Activated T-cell treated with anti-CD3 and anti-CD28 coated beads, Interleukin-2, amount 50 U/mL, for 24 hours (primary cell): Measurements from ENCODE around the gene POLA2.

ENCODE experiments used
- DNase-seq: peaks from one replicate; pipeline ENCODE4 v3.0.0-alpha.2; 2020
- H3K27ac Mint-ChIP-seq: 2 replicates; pipeline ENCODE4 v1.8.0; 2020; ENCODE audit warnings: mild to moderate bottlenecking, mixed read lengths
- H3K27me3 Mint-ChIP-seq: 2 replicates; pipeline ENCODE4 v1.8.0; 2020; ENCODE audit warnings: mixed read lengths
- H3K36me3 Mint-ChIP-seq: 2 replicates; pipeline ENCODE4 v1.8.0; 2020; ENCODE audit warnings: low read depth, mixed read lengths
- H3K4me1 Mint-ChIP-seq: 2 replicates; pipeline ENCODE4 v1.8.0; 2020; ENCODE audit warnings: low read depth, mixed read lengths
- H3K4me3 Mint-ChIP-seq: 2 replicates; pipeline ENCODE4 v1.8.0; 2020; ENCODE audit warnings: mild to moderate bottlenecking, moderate library complexity, mixed read lengths
- H3K9me3 Mint-ChIP-seq: 2 replicates; pipeline ENCODE4 v1.8.0; 2020; ENCODE audit warnings: mixed read lengths

Gene POLA2

DNA sequence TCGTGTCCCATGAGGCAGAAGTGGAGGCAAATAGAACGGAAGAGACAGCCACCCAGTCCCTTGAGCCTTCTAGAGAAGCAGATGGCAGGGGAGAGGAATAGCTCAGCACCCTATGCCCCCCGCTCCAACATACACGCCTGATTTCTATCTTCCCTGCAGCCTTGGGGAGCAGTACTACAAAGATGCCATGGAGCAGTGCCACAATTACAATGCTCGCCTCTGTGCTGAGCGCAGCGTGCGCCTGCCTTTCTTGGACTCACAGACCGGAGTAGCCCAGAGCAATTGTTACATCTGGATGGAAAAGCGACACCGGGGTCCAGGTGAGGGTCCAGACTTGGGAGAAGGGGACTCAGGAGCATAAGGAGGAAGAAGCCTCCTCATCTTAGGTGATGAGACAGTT lies 78.5 kb downstream of the POLA2 start:
- peaks cover 77% of the 10 kb centered on the region for H3K36me3 Mint-ChIP-seq

GRCh38 chr11:65341856-65342255 lies 80.1 kb downstream of the POLA2 start:
- Mint-ChIP-seq H3K36me3 (peaks cover 82% of the 10 kb centered on the region), H3K27me3 (no peaks in the 10 kb centered on the region), H3K27ac (no peak overlapping the region), H3K9me3 (no peaks in the 10 kb centered on the region), H3K4me3 (no peak overlapping the region), H3K4me1 (peaks cover 22% of the 10 kb centered on the region)
- DNase-seq, result no peak

More for the DNA sequence above, 78.5 kb downstream of the POLA2 start:
- Mint-ChIP-seq H3K4me1 (peaks cover 28% of the 10 kb centered on the region), H3K4me3 (no peak overlapping the region), H3K27me3 (no peaks in the 10 kb centered on the region), H3K9me3 (no peaks in the 10 kb centered on the region), H3K27ac (peak overlapping the region; percentile 69)
- DNase-seq, result no peak
